Stimulated activated CD4-positive, alpha-beta T cell treated with anti-CD3 and anti-CD28 coated beads, Interleukin-2, amount 100 ng/mL, for 48 hours (primary cell): Measurements from ENCODE around the gene IMMP2L.

ENCODE experiments used
- DNase-seq, 2 donors: peaks; one replicate each; pipeline ENCODE4 v3.0.0-alpha.2; 2020

The IMMP2L gene

GRCh38 chr7:111202321-111202720 lies 360.0 kb downstream of the IMMP2L start:
- no peak for DNase-seq

DNA sequence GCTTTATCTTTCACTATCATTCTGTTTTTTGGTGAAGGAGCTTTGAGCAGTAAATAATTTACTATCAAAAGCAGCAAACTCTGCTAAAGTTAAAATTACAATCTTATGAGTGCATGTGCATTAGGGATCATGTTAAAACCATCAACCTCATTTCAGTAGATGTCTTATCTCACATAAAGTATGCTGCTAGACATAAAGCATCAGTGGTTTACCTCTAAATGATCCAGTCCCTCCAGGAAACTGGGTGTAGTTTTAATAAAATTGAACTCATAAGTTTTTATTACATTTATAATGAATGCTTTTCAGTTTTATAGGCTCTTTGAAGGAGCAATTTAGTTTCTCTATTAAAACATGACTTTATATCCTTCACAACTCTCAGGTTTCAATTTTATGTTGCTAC lies 362.6 kb downstream of the IMMP2L start:
- no peak for DNase-seq

DNA sequence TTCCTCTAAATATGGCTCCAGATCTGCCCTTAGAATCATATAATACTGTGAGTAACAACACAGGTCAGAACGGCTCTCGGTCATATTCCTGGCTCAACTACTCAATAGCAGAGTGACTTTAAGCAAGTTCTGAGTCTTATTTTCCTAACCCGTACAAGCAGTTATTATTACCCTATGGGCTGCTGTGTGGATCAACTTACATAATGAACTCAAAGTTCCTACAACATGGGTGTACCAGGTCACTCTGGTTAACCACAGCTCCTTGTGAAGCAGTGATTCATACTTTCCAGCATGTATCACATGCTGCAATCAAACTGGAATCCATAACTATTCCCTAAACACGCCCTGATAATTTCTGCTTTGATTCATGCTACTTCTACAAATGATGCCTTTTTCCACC lies 364.0 kb downstream of the IMMP2L start:
- no peak for DNase-seq

- DNase-seq: no peak
Observed at GRCh38 chr7:111196655-111197054, 365.6 kb downstream of the IMMP2L start.

GRCh38 chr7:111192614-111193413 lies 369.5 kb downstream of the IMMP2L start:
- no peak for DNase-seq

GRCh38 chr7:111190804-111191203 lies 371.5 kb downstream of the IMMP2L start:
- DNase-seq: no peak

GRCh38 chr7:111184987-111185386 lies 377.3 kb downstream of the IMMP2L start:
- no peak for DNase-seq

- no peak for DNase-seq
Observed at GRCh38 chr7:111183321-111183720, 379.0 kb downstream of the IMMP2L start.

GRCh38 chr7:111180338-111180737 lies 382.0 kb downstream of the IMMP2L start:
- DNase-seq: no peak

DNA sequence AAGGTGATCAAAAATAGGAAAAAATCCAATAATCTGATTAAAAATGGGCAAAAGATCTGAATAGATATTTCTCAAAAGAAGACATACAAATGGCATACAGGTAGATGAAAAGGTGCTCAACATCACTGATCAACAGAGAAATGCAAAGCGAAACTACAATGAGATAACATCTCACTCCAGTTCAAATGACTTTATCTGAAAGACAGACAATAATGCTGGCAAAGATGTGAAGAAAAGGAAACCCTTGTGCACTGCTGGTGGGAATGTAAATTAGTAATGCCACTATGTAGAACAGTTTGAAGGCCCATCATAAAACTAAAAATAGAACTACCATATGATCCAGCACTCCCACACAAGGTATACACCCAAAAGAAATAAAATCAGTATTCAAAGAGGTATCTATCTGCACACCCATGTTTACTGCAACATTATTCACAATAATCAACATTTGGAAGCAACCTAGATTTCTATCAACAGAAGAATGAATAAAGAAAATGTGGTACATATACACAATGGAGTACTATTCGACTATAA lies 386.3 kb downstream of the IMMP2L start:
- no peak for DNase-seq

DNA sequence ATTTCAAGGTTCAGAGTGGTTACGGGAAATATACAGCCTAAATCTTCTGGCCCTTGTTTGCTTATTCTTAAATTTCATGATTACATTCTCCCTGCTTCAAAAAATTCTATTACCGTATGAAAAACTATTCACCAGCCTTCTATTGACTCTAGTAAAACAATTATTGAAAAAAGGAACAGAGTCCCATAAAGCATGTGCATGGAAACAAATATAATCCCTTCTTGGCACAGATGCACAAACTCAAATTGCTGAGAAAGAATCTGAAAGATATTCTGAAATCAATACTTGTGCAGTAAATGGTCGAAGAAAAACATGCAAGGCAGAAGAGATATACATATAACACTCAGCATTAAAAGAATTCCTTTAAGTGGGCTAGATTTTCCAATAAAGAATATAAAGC lies 387.8 kb downstream of the IMMP2L start:
- DNase-seq: no peak

GRCh38 chr7:111173990-111174389 lies 388.3 kb downstream of the IMMP2L start:
- DNase-seq: no peak

- DNase-seq: no peak
Observed at GRCh38 chr7:111173528-111173927, 388.8 kb downstream of the IMMP2L start.

GRCh38 chr7:111172564-111173257 lies 389.6 kb downstream of the IMMP2L start:
- no peak for DNase-seq

DNA sequence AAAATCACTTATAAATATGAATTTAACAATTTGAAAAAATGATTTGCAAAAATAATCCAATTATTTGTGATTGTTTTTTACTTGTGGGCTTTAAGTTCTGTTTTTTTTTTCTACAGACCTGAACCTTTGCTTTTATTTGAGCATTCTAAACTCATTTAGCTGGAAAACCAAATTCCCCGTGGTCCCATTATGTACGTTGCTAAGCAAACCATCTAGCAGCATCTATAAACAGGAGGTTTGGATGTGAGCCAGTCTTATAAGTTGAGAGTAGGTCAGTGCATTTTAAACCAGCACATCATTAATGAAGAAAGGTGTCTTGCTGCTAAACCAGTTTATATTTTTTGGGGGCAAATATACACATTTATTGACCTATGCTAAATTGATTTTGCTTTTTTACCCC lies 394.1 kb downstream of the IMMP2L start:
- DNase-seq: no peak

GRCh38 chr7:111164442-111164841 lies 397.9 kb downstream of the IMMP2L start:
- no peak for DNase-seq

DNA sequence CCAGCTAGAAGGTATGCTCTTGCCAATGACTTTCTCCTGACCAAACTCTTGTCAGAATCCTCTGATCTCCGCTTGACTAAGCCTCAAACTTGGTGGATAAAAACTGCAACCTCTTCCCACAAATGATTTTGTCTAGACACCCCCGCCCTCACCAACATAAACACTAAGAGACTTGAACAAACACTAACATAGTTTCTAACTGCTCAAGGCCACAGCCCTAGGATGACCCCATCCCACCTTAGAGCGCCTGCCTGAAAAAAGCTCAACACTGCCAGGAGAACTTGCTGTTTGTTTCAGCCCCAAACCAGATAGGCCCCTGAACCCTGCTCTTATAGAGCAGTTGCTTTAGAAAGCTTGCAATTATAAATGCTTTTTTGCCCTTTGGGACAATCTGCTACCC lies 399.6 kb downstream of the IMMP2L start:
- DNase-seq: no peak

DNA sequence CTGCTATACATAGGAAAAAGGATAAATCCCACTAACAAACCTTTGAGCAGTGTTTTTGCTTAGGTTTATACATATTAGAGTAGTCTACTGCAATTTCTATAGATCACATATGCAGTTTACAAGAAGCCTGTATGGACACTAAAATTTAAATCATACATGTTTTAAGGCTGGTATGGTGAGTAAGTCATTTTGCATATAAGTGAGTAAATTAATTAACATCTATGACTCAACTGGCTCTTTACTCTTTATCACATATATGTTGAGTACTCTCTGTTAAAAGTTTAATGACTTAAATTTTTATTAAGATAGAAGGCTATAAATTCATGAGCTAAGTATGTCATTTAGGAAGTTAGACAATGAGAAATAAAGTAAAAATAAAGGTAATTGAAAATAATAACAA lies 402.0 kb downstream of the IMMP2L start:
- no peak for DNase-seq

DNA sequence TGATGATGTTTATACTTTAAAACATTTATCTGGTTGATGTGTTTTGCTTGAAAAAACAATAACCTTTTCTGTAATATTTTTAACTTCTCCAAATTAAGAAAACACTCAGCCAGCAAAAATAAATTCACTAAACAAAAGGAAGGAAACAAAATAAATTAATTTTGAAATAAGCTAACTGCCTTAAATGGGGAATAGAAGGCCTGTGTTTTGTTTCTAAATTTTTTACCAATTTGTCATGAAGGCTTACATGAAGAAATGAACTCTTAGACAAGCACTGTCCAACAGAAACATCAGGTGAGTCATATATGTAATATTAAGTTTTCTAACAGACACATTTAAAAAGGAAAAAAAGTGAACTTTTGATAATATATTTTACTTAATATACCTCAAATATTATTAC lies 402.9 kb downstream of the IMMP2L start:
- no peak for DNase-seq

GRCh38 chr7:111150709-111151108 lies 411.6 kb downstream of the IMMP2L start:
- no peak for DNase-seq

- no peak for DNase-seq
Observed at GRCh38 chr7:111147708-111148533, 414.4 kb downstream of the IMMP2L start.

DNA sequence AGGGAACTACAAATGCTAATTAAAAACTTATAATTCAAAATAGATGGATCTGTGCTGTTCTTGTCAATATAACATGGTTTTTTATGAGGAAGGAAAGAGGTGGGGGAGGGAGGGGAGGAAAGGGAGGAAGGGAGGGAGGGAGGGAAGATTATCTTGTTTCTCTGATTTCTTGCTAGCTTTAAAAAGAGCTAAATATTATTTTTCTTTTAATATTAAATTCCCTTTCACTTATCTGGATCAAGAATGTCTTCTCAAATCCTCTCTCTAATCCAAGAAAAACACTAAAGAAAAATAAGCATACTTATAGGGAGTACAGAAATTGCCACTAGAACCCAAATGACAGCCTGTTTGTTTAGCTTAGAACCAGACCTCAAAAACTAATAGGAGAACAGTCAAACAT lies 416.2 kb downstream of the IMMP2L start:
- no peak for DNase-seq

DNA sequence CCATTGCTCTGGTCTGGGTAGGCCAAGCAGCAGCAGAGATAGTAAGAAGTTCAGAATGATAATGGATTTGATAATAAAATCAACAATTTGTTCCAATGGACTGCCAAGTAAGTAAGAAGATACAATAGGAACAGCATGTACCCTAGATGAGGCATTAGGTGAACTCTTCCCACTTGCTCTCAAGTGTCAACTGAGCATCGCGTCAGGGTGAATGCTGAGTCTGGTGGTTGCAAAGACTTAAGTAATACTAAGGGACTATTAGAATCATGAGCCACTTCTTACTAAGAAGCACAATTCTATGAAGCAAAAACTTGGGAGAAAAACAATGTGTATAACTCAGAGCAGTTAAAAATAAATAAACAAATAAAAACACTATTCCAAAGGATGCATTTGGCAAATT lies 416.8 kb downstream of the IMMP2L start:
- no peak for DNase-seq
